ENCODE data around the gene ARHGAP10.

GRCh38 chr4:148112231-148112982 is 380.5 kb downstream of the ARHGAP10 start:
- TF ChIP-seq CTCF (IDR thresholded peaks at IDR 0.05; ENCODE audit: borderline replicate concordance, extremely low read depth, low read length, poor library complexity, severe bottlenecking) (no peak), EZH2 (IDR thresholded peaks at IDR 0.05; ENCODE audit: borderline replicate concordance, low read depth, low read length, severe bottlenecking) (no peak)

All from DND-41 (cell line).